ENCODE measurements around the gene TNNC2.
"Not testable (repeated sequence)": the region's sequence is repeated elsewhere in the genome, so short reads cannot be mapped to it uniquely, and the experiment has no call there.

The TNNC2 gene

DNA sequence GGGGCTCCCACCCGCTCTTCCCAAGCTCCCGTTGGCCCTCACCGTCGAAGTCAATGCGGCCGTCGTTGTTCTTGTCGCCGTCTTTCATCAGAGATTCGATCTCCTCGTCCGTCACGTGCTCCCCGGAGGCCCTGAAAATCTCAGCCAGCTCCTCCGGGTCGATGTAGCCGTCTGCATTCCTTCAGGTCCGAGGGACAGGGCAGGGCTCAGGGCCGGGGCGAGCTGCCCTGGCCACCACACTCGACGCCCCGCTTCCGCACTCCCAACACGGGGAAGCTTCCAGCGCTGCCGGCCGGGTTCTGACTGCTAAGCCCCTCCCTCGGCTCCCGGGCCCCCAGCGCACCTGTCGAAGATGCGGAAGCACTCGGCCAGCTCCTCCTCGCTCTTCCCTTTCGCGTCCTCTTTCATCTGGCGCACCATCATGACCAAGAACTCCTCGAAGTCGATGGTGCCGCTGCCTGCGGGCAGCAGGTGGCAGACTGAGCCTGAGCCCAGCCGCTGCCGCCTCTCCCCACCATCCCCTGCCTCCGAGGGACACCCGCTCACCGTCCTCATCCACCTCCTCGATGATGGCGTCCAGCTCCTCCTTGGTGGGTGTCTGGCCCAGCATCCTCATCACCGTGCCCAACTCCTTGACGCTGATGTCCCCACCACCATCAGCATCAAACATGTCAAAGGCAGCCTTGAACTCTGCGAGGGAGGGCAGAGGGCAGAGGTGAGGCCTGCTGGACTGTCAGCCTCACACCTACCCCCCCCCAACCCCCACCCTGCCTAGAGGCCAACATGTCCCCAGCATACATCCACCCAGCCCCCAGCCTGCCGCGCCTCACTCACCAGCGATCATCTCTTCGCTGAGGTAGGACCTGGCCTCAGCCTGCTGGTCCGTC lies 2.9 kb downstream of the TNNC2 start:
- DNase-seq (ENCODE audit: insufficient read length, low spot score) (peak; percentile 36), FAIRE-seq (no peak)

DNA sequence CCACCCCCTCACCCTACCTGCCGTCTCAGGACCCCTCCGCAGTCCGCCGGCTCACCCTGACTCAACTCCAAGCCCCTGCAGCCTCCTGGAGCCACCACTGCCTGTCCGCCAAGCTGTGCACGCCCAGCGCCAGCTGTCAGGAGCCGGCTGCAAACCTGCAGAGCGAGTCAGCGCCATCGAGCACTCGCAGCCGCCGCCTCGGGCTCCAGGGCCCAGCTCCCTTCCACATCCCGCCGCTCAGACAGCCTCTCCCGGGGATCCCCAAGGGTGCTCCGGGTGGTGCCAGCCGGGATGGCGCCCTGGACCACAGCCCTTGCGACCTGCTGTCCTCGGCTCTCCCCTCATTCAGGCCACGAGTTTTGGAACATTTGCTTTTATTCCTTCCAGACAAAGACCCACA lies 4.3 kb downstream of the TNNC2 start:
- FAIRE-seq (no peak), DNase-seq (ENCODE audit: insufficient read length, low spot score) (no peak)

GRCh38 chr20:45821947-45822346 lies 5.2 kb downstream of the TNNC2 start:
- FAIRE-seq (no peak), DNase-seq (ENCODE audit: insufficient read length, low spot score) (no peak)

GRCh38 chr20:45819466-45819865 lies 7.6 kb downstream of the TNNC2 start:
- FAIRE-seq = no peak

GRCh38 chr20:45818239-45818638 lies 8.9 kb downstream of the TNNC2 start:
- DNase-seq (ENCODE audit: insufficient read length, low spot score) = no peak
- FAIRE-seq = no peak

More at GRCh38 chr20:45819466-45819865, 7.6 kb downstream of the TNNC2 start:
- DNase-seq (ENCODE audit: insufficient read length, low spot score) = no peak

DNA sequence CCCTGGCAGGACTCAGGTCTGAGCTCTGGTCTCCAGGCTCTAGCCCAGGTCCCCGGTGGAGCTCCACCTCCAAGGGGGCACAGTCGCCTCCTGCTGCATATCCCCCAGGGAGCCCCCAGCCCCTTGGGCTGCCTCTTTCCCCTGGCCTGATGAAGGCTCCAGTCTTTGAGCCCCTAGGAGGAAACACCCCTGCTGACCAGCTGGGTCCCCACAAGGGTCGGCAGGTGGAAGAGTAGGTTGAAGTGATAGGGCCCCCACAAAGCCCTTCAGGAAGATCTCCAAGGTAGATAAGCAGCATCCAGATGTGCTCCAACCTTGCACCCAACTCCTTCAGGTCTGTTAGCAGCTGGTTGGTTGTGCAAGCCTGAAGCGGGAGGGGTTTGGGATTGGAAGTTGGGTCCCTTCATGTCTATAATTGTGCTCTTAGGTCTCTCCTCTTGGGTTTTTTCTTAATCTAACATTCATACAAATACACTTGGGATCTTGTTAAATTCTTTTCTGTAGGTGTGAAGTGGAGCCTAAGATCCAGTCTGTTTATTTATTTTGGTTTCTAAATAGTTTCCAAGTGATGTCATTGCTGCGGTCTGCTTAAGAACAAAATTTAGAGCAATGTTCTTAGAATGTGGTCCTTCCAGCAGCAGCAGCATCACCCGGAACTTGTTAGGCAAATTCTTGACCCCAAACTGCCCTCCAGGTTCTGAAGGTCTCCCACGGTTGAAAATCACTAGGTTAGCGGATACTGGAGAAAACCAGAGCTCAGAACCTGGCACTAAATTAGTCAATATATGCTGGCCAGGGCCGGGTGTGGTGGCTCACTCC lies 9.5 kb downstream of the TNNC2 start:
- FAIRE-seq (no peak), DNase-seq (ENCODE audit: insufficient read length, low spot score) (no peak)

DNA sequence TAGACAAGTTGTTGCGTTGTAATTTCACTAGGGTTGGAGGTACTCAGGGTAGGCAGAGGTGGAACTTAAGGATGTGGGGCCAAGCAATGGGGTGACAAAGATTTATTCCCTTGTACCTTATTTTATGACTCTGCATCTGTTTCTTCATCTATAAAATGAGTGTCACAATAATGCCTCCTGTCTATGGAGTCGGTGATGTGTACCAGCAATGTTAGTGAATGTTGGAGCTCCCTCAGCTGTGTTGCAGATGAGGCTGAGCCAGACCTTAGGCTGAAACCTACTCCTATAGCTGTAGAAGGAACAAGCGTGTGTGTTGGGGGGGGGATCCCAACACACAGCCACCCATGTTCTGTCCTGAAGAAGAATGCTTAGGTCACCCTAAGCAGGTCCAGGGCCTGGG lies 10.2 kb downstream of the TNNC2 start:
- no peak for DNase-seq (ENCODE audit: insufficient read length, low spot score)
- no peak for FAIRE-seq

- FAIRE-seq = no peak
- no peak for DNase-seq (ENCODE audit: insufficient read length, low spot score)
These were observed 12.8 kb downstream of the TNNC2 start for GRCh38 chr20:45814314-45814713.

- FAIRE-seq (no peak), DNase-seq (ENCODE audit: insufficient read length, low spot score) (no peak)
These were observed 13.6 kb downstream of the TNNC2 start for GRCh38 chr20:45813489-45813888.

GRCh38 chr20:45813006-45813340 lies 14.1 kb downstream of the TNNC2 start:
- FAIRE-seq (no peak), DNase-seq (ENCODE audit: insufficient read length, low spot score) (no peak)

DNA sequence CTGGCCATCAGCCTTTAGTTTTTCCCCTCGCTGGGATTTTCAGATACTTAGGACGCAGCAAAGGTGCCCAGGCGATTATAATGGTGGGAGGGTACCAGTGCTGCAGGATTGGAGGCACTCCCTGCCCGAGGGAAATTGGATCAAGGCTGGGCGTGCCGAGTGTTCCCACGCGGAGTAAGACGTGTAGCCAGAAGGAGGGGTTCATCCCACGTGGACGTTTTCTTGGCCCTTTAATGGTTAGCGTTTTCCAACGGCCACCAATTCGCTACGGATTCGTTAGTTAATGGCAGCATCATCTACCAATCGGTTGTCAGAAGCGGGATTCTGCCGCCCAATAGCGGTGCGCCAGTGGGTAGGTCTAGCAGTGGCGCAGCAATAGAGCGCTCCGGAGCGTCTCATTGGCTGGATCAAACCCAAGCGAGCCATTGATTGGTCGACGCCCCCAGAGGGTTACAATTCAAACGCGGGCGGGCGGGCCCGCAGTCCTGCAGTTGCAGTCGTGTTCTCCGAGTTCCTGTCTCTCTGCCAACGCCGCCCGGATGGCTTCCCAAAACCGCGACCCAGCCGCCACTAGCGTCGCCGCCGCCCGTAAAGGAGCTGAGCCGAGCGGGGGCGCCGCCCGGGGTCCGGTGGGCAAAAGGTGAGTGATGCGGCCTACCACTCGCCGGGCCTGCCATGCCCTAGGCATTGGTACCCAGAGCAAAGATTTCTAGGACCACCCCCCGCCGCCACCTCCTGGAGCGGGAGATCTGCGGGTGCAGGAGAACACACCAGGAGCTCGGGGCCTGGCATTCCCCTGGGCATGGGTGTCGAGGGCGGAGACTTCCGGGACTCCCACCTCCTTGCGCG lies 14.7 kb downstream of the TNNC2 start, which contains the start of gene UBE2C:
Gene UBE2C (plus strand): TSS at position 488 of the 849 bp plus-strand sequence. CDS start 52 bp downstream, at position 540.
- FAIRE-seq (peak; percentile 97), DNase-seq (ENCODE audit: insufficient read length, low spot score) (peak; percentile 97)

- FAIRE-seq = no peak
- DNase-seq (ENCODE audit: insufficient read length, low spot score) = no peak
These were observed 16.7 kb downstream of the TNNC2 start for GRCh38 chr20:45810191-45810970.

DNA sequence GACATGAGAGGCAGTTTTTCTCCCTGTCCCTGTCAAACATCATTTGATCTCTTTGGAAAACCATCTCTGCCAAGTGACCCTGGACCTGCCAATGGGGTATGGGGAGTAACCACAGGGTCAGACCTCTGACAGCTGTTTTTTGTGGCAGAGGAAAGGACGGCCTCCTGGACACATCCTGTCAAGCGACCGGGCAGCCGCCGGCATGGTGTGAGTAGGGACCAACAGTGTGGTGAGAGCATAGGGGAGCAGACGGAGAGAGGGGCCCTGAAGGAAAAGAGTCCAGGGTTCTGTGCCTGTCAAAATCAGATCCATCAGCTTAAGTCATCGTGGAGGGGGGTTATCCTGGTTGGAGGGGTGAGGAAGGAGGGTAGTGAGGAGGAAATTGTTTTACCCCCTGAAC lies 25.3 kb downstream of the TNNC2 start:
- FAIRE-seq (no peak), DNase-seq (ENCODE audit: insufficient read length, low spot score) (no peak)

GRCh38 chr20:45798935-45799642 lies 28.0 kb downstream of the TNNC2 start:
- peak; percentile 37 for DNase-seq (ENCODE audit: insufficient read length, low spot score)
- FAIRE-seq = peak; percentile 40

DNA sequence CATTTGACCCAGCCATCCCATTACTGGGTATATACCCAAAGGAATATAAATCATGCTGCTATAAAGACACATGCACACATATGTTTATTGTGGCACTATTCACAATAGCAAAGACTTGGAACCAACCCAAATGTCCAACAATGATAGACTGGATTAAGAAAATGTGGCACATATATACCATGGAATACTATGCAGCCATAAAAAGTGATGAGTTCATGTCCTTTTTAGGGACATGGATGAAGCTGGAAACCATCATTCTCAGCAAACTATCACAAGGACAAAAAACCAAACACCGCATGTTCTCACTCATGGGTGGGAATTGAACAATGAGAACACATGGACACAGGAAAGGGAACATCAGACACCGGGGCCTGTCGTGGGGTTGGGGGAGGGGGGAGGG lies 29.2 kb downstream of the TNNC2 start:
- not testable (repeated sequence) for DNase-seq (ENCODE audit: insufficient read length, low spot score); FAIRE-seq

DNA sequence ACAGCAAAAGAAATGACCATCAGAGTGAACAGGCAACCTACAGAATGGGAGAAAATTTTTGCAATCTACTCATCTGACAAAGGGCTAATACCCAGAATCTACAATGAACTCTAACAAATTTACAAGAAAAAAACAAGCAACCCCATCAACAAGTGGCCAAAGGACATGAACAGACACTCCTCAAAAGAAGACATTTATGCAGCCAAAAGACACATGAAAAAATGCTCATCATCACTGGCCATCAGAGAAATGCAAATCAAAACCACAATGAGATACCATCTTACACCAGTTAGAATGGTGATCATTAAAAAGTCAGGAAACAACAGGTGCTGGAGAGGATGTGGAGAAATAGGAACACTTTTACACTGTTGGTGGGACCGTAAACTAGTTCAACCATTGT lies 29.6 kb downstream of the TNNC2 start:
- not testable (repeated sequence) for FAIRE-seq; DNase-seq (ENCODE audit: insufficient read length, low spot score)

- no peak for DNase-seq (ENCODE audit: insufficient read length, low spot score)
- FAIRE-seq = no peak
These were observed 30.6 kb downstream of the TNNC2 start for GRCh38 chr20:45796337-45797065.

DNA sequence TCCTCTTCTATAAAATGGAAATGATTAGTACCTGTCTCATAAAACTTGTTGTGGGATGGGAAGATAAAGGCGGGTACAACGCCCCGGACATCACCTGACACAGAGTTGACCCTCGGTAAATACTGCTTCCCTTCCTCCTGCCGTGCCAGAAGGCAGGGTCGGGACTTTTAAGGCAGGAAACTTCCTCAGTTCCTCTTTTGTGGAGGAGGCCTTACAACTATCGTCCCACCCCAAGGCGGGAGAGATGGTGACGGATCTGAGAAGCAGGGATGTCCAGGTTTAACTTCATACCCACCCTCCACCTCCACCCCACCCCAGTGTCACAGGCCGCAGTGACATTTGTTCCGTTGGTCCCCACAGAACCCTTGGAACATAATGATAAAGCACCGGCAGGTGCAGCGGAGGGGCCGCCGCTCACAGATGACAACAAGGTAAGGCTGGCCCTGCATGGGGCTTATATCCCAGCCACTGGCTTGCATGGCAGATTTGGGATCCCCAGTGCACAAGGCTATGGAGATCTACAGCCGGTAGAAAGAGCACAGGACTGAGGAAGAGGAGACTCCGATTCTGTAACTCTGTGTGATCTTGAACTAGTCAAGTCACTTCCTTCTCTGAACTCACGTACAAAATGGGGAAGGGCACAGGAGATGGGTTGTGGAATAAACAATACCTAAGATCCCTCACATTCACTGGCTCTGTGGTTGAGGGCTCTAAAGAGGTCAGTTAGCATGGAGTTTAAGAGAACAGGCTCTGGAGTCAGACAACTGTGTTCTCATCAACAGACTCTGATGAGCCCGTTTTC lies 34.6 kb downstream of the TNNC2 start:
- DNase-seq (ENCODE audit: insufficient read length, low spot score) (no peak), FAIRE-seq (no peak)
